ENCODE results near the gene AP1M1.

Gene AP1M1

GRCh38 chr19:16249826-16250404 is 52.2 kb downstream of the AP1M1 start:
- H3K9me2 ChIP-seq (replicated peaks; ENCODE audit: control insufficient read depth, low read length): no peaks in the 10 kb centered on the region
- H3K79me2 ChIP-seq (ENCODE audit: control insufficient read depth, low read length): no peaks in the 10 kb centered on the region
- no peaks in the 10 kb centered on the region for H3K27me3 ChIP-seq (ENCODE audit: control insufficient read depth, low read length)
- H3K36me3 ChIP-seq (ENCODE audit: control insufficient read depth, low read length): no peaks in the 10 kb centered on the region
- no peaks in the 10 kb centered on the region for H3F3A ChIP-seq (ENCODE audit: control insufficient read depth, insufficient read depth)
- H3K27ac ChIP-seq (ENCODE audit: low read depth, low read length): no peak overlapping the region
- H3K9me3 ChIP-seq (ENCODE audit: control insufficient read depth, insufficient read depth, low read length): no peaks in the 10 kb centered on the region
- no peak overlapping the region for H3K4me3 ChIP-seq (ENCODE audit: low read length)
- TF ChIP-seq CTCF (IDR thresholded peaks at IDR 0.05; ENCODE audit: low read depth, low read length, poor library complexity, severe bottlenecking): no peak
- TF ChIP-seq EZH2phosphoT487 (IDR thresholded peaks at IDR 0.05; ENCODE audit: borderline replicate concordance, low read length): no peak
- no peak overlapping the region for H3K4me2 ChIP-seq (ENCODE audit: low read length)
- H4K20me1 ChIP-seq (ENCODE audit: control insufficient read depth, insufficient read depth, low read depth, low read length): no peaks in the 10 kb centered on the region
- H3K4me1 ChIP-seq (ENCODE audit: control insufficient read depth, low read length): peaks cover 22% of the 10 kb centered on the region

- no peaks in the 10 kb centered on the region for H3K9me2 ChIP-seq (replicated peaks; ENCODE audit: control insufficient read depth, low read length)
- peak overlapping the region; percentile 44 for H3K4me2 ChIP-seq (ENCODE audit: low read length)
- no peak for TF ChIP-seq CTCF (IDR thresholded peaks at IDR 0.05; ENCODE audit: low read depth, low read length, poor library complexity, severe bottlenecking)
- TF ChIP-seq EZH2phosphoT487 (IDR thresholded peaks at IDR 0.05; ENCODE audit: borderline replicate concordance, low read length): no peak
- H4K20me1 ChIP-seq (ENCODE audit: control insufficient read depth, insufficient read depth, low read depth, low read length): no peaks in the 10 kb centered on the region
- 0 out of 2 replicates have a peak overlapping the region, but pooled peaks have one; percentile 4 for H3K4me3 ChIP-seq (ENCODE audit: low read length)
- no peaks in the 10 kb centered on the region for H3K27me3 ChIP-seq (ENCODE audit: control insufficient read depth, low read length)
- no peak overlapping the region for H3K27ac ChIP-seq (ENCODE audit: low read depth, low read length)
- no peaks in the 10 kb centered on the region for H3K9me3 ChIP-seq (ENCODE audit: control insufficient read depth, insufficient read depth, low read length)
- peaks cover 10% of the 10 kb centered on the region for H3F3A ChIP-seq (ENCODE audit: control insufficient read depth, insufficient read depth)
- H3K36me3 ChIP-seq (ENCODE audit: control insufficient read depth, low read length): no peaks in the 10 kb centered on the region
- H3K79me2 ChIP-seq (ENCODE audit: control insufficient read depth, low read length): no peaks in the 10 kb centered on the region
- H3K4me1 ChIP-seq (ENCODE audit: control insufficient read depth, low read length): peaks cover 36% of the 10 kb centered on the region
Measured at GRCh38 chr19:16252459-16253205, 54.9 kb downstream of the AP1M1 start.

GRCh38 chr19:16254851-16255408 is 57.2 kb downstream of the AP1M1 start:
- H3K36me3 ChIP-seq (ENCODE audit: control insufficient read depth, low read length): no peaks in the 10 kb centered on the region
- H3K27me3 ChIP-seq (ENCODE audit: control insufficient read depth, low read length): no peaks in the 10 kb centered on the region
- H3F3A ChIP-seq (ENCODE audit: control insufficient read depth, insufficient read depth): peaks cover 23% of the 10 kb centered on the region
- no peaks in the 10 kb centered on the region for H3K79me2 ChIP-seq (ENCODE audit: control insufficient read depth, low read length)
- no peaks in the 10 kb centered on the region for H3K9me2 ChIP-seq (replicated peaks; ENCODE audit: control insufficient read depth, low read length)
- no peak for TF ChIP-seq EZH2phosphoT487 (IDR thresholded peaks at IDR 0.05; ENCODE audit: borderline replicate concordance, low read length)
- no peak for TF ChIP-seq CTCF (IDR thresholded peaks at IDR 0.05; ENCODE audit: low read depth, low read length, poor library complexity, severe bottlenecking)
- no peak overlapping the region for H3K4me2 ChIP-seq (ENCODE audit: low read length)
- no peak overlapping the region for H3K4me3 ChIP-seq (ENCODE audit: low read length)
- H3K4me1 ChIP-seq (ENCODE audit: control insufficient read depth, low read length): peaks cover 59% of the 10 kb centered on the region
- H3K9me3 ChIP-seq (ENCODE audit: control insufficient read depth, insufficient read depth, low read length): no peaks in the 10 kb centered on the region
- H4K20me1 ChIP-seq (ENCODE audit: control insufficient read depth, insufficient read depth, low read depth, low read length): no peaks in the 10 kb centered on the region
- no peak overlapping the region for H3K27ac ChIP-seq (ENCODE audit: low read depth, low read length)
